HEK293 (cell line): ENCODE results near the gene FAM120A.

ENCODE experiments used
- CTCF ChIA-PET: fragments of 350-600 bp; formaldehyde crosslinking; extraction: SDS; loops from one replicate; lab custom pipeline; 2021; ENCODE audit warnings: antibody characterized with exemption; lab: Yijun Ruan, JAX
- POLR2A ChIA-PET: fragments of 300-600 bp; formaldehyde crosslinking; extraction: SDS; loops from one replicate; lab custom pipeline; 2020; ENCODE audit warnings: antibody characterized with exemption, inconsistent platforms; lab: Yijun Ruan, JAX
- H3K27ac ChIP-seq: fragments of 200-500 bp; sonication (Bioruptor generic); 2 replicates; pipeline ENCODE4 v1.5.1; 2014; ENCODE audit warnings: low read depth, low read length, control low read depth, inconsistent platforms; ENCODE audit errors: extremely low read depth
- H3K36me3 ChIP-seq, 2 experiments: fragments of 200-500 bp in 1 of 2; sonication (Bioruptor generic) in 1 of 2; 1 replicate in 1 of 2; 2 replicates in 1 of 2; pipeline ENCODE4 v1.5.1; 2014 to 2017; ENCODE audit warnings: inconsistent platforms in 2 of 2, low read length in 2 of 2; ENCODE audit not compliant: control insufficient read depth in 2 of 2, insufficient read depth in 1 of 2
- H3K4me1 ChIP-seq: fragments of 200-500 bp; sonication (Bioruptor generic); 2 replicates; pipeline ENCODE4 v1.5.1; 2014; ENCODE audit warnings: mild to moderate bottlenecking, low read length, inconsistent platforms; ENCODE audit not compliant: control insufficient read depth, insufficient read depth
- H3K4me3 ChIP-seq: 2 replicates; pipeline ENCODE4 v1.5.1; 2011; ENCODE audit warnings: low read depth, mild to moderate bottlenecking, control low read depth, low read length, moderate library complexity
- H3K9me3 ChIP-seq: fragments of 200-500 bp; sonication (Bioruptor generic); 2 replicates; pipeline ENCODE4 v1.5.1; 2014; ENCODE audit warnings: low read depth, low read length, inconsistent platforms; ENCODE audit not compliant: control insufficient read depth, insufficient read depth
- BCL11A ChIP-seq: fragments of 450-650 bp; formaldehyde crosslinking; IDR thresholded peaks from 2 replicates; pipeline ENCODE4 v1.5.1; 2016; ENCODE audit warnings: low read depth, missing biosample characterization, missing genetic modification characterization
- EGR2 ChIP-seq: fragments of 450-650 bp; formaldehyde crosslinking; IDR thresholded peaks from 2 replicates; pipeline ENCODE4 v1.5.1; 2016; ENCODE audit warnings: low read depth, missing biosample characterization, missing genetic modification characterization
- HOXD13 ChIP-seq: sonication (generic); formaldehyde crosslinking; IDR thresholded peaks from 2 replicates; pipeline ENCODE4 v1.8.0; 2022; ENCODE audit warnings: missing genetic modification reagents, borderline replicate concordance
- PRDM1 ChIP-seq: fragments of 450-650 bp; formaldehyde crosslinking; IDR thresholded peaks from 2 replicates; pipeline ENCODE4; 2016; ENCODE audit warnings: missing biosample characterization, missing genetic modification characterization
- TRIM28 ChIP-seq: IDR thresholded peaks from 2 replicates; pipeline ENCODE4 v1.6.1; 2011; ENCODE audit warnings: low read length, control low read depth, borderline replicate concordance
- ZFP69B ChIP-seq: fragments of 450-650 bp; formaldehyde crosslinking; IDR thresholded peaks from 2 replicates; pipeline ENCODE4 v1.5.1; 2016; ENCODE audit warnings: missing biosample characterization, missing genetic modification characterization
- ZNF19 ChIP-seq: fragments of 450-650 bp; formaldehyde crosslinking; IDR thresholded peaks from 2 replicates; pipeline ENCODE4; 2016; ENCODE audit warnings: missing biosample characterization, missing genetic modification characterization, low read depth
- ZNF274 ChIP-seq, 2 experiments: fragments of 200-500 bp in 1 of 2; fragments of 450-650 bp in 1 of 2; sonication (Bioruptor generic) in 1 of 2; formaldehyde crosslinking in 1 of 2; IDR thresholded peaks; 2 replicates each; pipeline versions ENCODE4 v1.5.1 to v1.6.1; 2014 to 2016; ENCODE audit warnings: borderline replicate concordance in 1 of 2, inconsistent platforms in 1 of 2, low read length in 1 of 2, missing biosample characterization in 1 of 2, missing genetic modification characterization in 1 of 2
- ZNF311 ChIP-seq: fragments of 450-650 bp; formaldehyde crosslinking; IDR thresholded peaks from 2 replicates; pipeline ENCODE4 v1.5.1; 2017; ENCODE audit warnings: missing biosample characterization, missing genetic modification characterization, borderline replicate concordance
- ZNF404 ChIP-seq: fragments of 450-650 bp; formaldehyde crosslinking; IDR thresholded peaks from 2 replicates; pipeline ENCODE4 v1.5.1; 2017; ENCODE audit warnings: missing biosample characterization, missing genetic modification characterization
- ZNF423 ChIP-seq: fragments of 450-650 bp; formaldehyde crosslinking; IDR thresholded peaks from 2 replicates; pipeline ENCODE4 v1.5.1; 2016; ENCODE audit warnings: missing biosample characterization, missing genetic modification characterization
- ZNF426 ChIP-seq: fragments of 450-650 bp; formaldehyde crosslinking; IDR thresholded peaks from 2 replicates; pipeline ENCODE4 v1.5.1; 2017; ENCODE audit warnings: missing biosample characterization, missing genetic modification characterization, mild to moderate bottlenecking, inconsistent platforms, moderate library complexity
- ZNF530 ChIP-seq: fragments of 450-650 bp; formaldehyde crosslinking; IDR thresholded peaks from 2 replicates; pipeline ENCODE4 v1.5.1; 2016; ENCODE audit warnings: low read depth, missing biosample characterization, missing genetic modification characterization
- ZNF548 ChIP-seq: fragments of 450-650 bp; formaldehyde crosslinking; IDR thresholded peaks from 2 replicates; pipeline ENCODE4 v1.5.1; 2016; ENCODE audit warnings: missing biosample characterization, missing genetic modification characterization
- ZNF561 ChIP-seq: fragments of 450-650 bp; IDR thresholded peaks from 2 replicates; pipeline ENCODE4 v1.5.1; 2018; ENCODE audit warnings: missing biosample characterization, missing genetic modification characterization, borderline replicate concordance
- ZNF624 ChIP-seq: fragments of 450-650 bp; formaldehyde crosslinking; IDR thresholded peaks from 2 replicates; pipeline ENCODE4 v1.5.1; 2017; ENCODE audit warnings: missing biosample characterization, missing genetic modification characterization
- ZNF785 ChIP-seq: fragments of 450-650 bp; formaldehyde crosslinking; IDR thresholded peaks from 2 replicates; pipeline ENCODE4 v1.5.1; 2016; ENCODE audit warnings: missing biosample characterization, missing genetic modification characterization
- TF ChIP-seq, protein P1 (sequence below): fragments of 450-650 bp; formaldehyde crosslinking; IDR thresholded peaks from 2 replicates; pipeline ENCODE4 v1.5.1; 2016; ENCODE audit warnings: missing biosample characterization, missing genetic modification characterization
- TF ChIP-seq, protein P2 (sequence below): fragments of 450-650 bp; formaldehyde crosslinking; IDR thresholded peaks from 2 replicates; pipeline ENCODE4 v1.5.1; 2016; ENCODE audit warnings: missing biosample characterization, missing genetic modification characterization, borderline replicate concordance
- TF ChIP-seq, protein P3 (sequence below): sonication (generic); formaldehyde crosslinking; IDR thresholded peaks from 2 replicates; pipeline ENCODE4 v1.8.1; 2022; ENCODE audit warnings: mild to moderate bottlenecking, moderate library complexity, missing genetic modification reagents
- TF ChIP-seq, protein P4 (sequence below): fragments of 450-650 bp; formaldehyde crosslinking; IDR thresholded peaks from 2 replicates; pipeline ENCODE4 v1.5.1; 2016; ENCODE audit warnings: missing biosample characterization, missing genetic modification characterization
- TF ChIP-seq, protein P5 (sequence below): fragments of 450-650 bp; formaldehyde crosslinking; IDR thresholded peaks from 2 replicates; pipeline ENCODE4 v1.5.1; 2016; ENCODE audit warnings: missing biosample characterization, missing genetic modification characterization, borderline replicate concordance

FAM120A gene

DNA sequence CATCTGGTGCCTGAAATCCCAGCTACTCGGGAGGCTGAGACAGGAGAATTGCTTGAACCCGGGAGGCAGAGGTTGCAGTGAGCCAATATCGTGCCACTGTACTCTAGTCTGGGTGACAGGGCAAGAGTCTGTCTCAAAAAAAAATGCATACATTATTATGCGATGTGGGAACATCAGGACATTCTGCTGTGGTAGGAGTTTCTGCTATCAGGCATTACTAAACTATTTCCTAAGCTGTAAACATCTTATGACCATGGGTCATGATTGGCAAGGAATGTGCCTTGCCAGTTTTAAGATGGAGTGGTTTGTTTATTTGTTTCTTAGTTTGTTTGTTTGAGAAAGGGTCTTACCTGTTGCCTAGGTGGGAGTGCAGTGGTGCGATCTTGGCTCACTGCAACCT lies 45.1 kb upstream of the FAM120A start (continued):
- TF ChIP-seq, protein P1, sequence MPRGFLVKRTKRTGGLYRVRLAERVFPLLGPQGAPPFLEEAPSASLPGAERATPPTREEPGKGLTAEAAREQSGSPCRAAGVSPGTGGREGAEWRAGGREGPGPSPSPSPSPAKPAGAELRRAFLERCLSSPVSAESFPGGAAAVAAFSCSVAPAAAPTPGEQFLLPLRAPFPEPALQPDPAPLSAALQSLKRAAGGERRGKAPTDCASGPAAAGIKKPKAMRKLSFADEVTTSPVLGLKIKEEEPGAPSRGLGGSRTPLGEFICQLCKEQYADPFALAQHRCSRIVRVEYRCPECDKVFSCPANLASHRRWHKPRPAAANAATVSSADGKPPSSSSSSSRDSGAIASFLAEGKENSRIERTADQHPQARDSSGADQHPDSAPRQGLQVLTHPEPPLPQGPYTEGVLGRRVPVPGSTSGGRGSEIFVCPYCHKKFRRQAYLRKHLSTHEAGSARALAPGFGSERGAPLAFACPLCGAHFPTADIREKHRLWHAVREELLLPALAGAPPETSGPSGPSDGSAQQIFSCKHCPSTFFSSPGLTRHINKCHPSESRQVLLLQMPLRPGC (tag by site-specific recombination): no peak
- no peak for TF ChIP-seq ZNF404 (tag by site-specific recombination)
- TF ChIP-seq HOXD13 (CRISPR knock-in tag): no peak
- no peak for TF ChIP-seq ZNF311 (tag by site-specific recombination)
- no peak for TF ChIP-seq ZNF561 (tag by site-specific recombination)
- no peak for TF ChIP-seq ZNF548 (tag by site-specific recombination)
- TF ChIP-seq EGR2 (tag by site-specific recombination): no peak
- TF ChIP-seq ZNF530 (tag by site-specific recombination): no peak
- TF ChIP-seq, all 188 proteins: peak for 0

DNA sequence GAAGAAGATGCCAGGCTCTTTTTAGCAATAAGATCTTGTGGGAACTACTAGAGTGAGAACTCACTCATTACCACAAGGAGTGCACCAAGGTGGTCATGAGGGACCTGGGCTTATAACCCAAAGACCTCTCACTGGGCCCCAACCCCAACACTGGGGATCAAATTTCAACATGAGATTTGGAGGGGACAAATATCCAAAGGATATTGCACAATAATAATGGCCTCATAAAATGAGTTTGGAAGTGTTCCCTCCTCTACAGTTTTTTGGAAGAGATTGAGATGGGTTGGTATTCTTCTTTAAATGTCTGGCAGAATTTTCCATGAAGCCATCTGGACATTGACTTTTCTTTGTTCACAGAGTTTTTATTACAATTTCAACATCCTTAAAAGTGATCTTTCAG lies 38.0 kb upstream of the FAM120A start:
- ChIA-PET POLR2A (no interaction called here), CTCF (interaction anchor here (0.7 kb wide), 1 partner anchor 21 kb away, joined by 3 read pairs; no protein-coding TSS in a partner anchor)
- Histone ChIP-seq H3K36me3 (no peaks in the 10 kb centered on the region), H3K27ac (no peak overlapping the region), H3K9me3 (no peaks in the 10 kb centered on the region), H3K4me3 (no peak overlapping the region), H3K4me1 (no peaks in the 10 kb centered on the region)
- TF ChIP-seq ZNF19 (no peak), ZNF274 (IDR thresholded peaks at IDR 0.05; ENCODE audit: low read length) (no peak), ZNF274 (tag by site-specific recombination; IDR thresholded peaks at IDR 0.05; ENCODE audit: borderline replicate concordance) (no peak), ZNF426 (tag by site-specific recombination) (no peak), ZNF624 (tag by site-specific recombination) (no peak), ZNF785 (no peak)
- TF ChIP-seq, all 188 proteins: peak for 0

DNA sequence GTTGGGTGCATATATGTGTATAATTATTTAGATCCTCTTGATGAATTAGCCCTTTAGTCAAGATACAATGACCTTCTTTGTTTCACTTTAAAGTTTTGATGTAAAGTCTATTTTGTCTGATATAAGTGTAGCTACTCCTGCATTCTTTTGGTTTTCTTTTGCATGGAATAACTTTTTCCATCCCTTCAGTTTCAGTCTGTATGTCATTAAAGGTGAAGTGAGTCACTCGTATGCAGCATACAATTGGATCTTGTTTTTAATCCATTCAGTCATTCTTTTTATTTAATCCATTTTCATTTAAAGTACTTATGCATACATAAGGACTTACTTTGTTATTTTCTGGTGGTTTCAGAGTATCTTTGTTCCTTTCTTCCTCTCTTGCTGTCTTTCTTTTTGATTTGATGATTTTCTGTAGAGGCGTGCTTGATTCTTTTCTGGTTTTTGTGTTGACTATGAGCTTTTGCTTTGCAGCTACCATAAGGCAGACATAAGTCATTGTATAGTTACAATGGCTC lies 36.3 kb upstream of the FAM120A start:
- ChIA-PET POLR2A (no interaction called here), CTCF (interaction anchor here (0.6 to 0.7 kb wide), 2 partner anchors 32 to 1191 kb away, joined by 3 to 5 read pairs; no protein-coding TSS in a partner anchor)
- Histone ChIP-seq H3K9me3 (no peaks in the 10 kb centered on the region), H3K36me3 (no peaks in the 10 kb centered on the region), H3K4me1 (no peaks in the 10 kb centered on the region), H3K27ac (no peak overlapping the region), H3K4me3 (no peak overlapping the region)
- no peak for TF ChIP-seq ZNF423 (tag by site-specific recombination)
- TF ChIP-seq ZFP69B (tag by site-specific recombination): no peak
- TF ChIP-seq, protein P2, sequence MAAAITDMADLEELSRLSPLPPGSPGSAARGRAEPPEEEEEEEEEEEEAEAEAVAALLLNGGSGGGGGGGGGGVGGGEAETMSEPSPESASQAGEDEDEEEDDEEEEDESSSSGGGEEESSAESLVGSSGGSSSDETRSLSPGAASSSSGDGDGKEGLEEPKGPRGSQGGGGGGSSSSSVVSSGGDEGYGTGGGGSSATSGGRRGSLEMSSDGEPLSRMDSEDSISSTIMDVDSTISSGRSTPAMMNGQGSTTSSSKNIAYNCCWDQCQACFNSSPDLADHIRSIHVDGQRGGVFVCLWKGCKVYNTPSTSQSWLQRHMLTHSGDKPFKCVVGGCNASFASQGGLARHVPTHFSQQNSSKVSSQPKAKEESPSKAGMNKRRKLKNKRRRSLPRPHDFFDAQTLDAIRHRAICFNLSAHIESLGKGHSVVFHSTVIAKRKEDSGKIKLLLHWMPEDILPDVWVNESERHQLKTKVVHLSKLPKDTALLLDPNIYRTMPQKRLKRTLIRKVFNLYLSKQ (tag by site-specific recombination): no peak
- TF ChIP-seq TRIM28: no peak
- TF ChIP-seq, protein P3, sequence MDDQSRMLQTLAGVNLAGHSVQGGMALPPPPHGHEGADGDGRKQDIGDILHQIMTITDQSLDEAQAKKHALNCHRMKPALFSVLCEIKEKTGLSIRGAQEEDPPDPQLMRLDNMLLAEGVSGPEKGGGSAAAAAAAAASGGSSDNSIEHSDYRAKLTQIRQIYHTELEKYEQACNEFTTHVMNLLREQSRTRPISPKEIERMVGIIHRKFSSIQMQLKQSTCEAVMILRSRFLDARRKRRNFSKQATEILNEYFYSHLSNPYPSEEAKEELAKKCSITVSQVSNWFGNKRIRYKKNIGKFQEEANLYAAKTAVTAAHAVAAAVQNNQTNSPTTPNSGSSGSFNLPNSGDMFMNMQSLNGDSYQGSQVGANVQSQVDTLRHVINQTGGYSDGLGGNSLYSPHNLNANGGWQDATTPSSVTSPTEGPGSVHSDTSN (CRISPR knock-in tag): no peak
- TF ChIP-seq PRDM1 (tag by site-specific recombination): no peak
- TF ChIP-seq BCL11A (tag by site-specific recombination): no peak
- TF ChIP-seq, protein P4, sequence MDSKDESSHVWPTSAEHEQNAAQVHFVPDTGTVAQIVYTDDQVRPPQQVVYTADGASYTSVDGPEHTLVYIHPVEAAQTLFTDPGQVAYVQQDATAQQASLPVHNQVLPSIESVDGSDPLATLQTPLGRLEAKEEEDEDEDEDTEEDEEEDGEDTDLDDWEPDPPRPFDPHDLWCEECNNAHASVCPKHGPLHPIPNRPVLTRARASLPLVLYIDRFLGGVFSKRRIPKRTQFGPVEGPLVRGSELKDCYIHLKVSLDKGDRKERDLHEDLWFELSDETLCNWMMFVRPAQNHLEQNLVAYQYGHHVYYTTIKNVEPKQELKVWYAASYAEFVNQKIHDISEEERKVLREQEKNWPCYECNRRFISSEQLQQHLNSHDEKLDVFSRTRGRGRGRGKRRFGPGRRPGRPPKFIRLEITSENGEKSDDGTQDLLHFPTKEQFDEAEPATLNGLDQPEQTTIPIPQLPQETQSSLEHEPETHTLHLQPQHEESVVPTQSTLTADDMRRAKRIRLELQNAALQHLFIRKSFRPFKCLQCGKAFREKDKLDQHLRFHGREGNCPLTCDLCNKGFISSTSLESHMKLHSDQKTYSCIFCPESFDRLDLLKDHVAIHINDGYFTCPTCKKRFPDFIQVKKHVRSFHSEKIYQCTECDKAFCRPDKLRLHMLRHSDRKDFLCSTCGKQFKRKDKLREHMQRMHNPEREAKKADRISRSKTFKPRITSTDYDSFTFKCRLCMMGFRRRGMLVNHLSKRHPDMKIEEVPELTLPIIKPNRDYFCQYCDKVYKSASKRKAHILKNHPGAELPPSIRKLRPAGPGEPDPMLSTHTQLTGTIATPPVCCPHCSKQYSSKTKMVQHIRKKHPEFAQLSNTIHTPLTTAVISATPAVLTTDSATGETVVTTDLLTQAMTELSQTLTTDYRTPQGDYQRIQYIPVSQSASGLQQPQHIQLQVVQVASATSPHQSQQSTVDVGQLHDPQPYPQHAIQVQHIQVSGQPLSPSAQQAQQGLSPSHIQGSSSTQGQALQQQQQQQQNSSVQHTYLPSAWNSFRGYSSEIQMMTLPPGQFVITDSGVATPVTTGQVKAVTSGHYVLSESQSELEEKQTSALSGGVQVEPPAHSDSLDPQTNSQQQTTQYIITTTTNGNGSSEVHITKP: no peak
- TF ChIP-seq, protein P5, sequence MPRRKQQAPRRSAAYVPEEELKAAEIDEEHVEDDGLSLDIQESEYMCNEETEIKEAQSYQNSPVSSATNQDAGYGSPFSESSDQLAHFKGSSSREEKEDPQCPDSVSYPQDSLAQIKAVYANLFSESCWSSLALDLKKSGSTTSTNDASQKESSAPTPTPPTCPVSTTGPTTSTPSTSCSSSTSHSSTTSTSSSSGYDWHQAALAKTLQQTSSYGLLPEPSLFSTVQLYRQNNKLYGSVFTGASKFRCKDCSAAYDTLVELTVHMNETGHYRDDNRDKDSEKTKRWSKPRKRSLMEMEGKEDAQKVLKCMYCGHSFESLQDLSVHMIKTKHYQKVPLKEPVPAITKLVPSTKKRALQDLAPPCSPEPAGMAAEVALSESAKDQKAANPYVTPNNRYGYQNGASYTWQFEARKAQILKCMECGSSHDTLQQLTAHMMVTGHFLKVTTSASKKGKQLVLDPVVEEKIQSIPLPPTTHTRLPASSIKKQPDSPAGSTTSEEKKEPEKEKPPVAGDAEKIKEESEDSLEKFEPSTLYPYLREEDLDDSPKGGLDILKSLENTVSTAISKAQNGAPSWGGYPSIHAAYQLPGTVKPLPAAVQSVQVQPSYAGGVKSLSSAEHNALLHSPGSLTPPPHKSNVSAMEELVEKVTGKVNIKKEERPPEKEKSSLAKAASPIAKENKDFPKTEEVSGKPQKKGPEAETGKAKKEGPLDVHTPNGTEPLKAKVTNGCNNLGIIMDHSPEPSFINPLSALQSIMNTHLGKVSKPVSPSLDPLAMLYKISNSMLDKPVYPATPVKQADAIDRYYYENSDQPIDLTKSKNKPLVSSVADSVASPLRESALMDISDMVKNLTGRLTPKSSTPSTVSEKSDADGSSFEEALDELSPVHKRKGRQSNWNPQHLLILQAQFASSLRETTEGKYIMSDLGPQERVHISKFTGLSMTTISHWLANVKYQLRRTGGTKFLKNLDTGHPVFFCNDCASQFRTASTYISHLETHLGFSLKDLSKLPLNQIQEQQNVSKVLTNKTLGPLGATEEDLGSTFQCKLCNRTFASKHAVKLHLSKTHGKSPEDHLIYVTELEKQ: no peak
